ENCODE measurements around the gene DSN1. TPM values are rescaled to one million over a fixed set of nuclear protein-coding genes. Genes with fewer than 3 reads are reported as not detected.

DSN1 gene
- total RNA-seq, 1 donor from 2014 or later, result 7.5 TPM

GRCh38 chr20:36819659-36820058 lies 46.1 kb upstream of the DSN1 start:
- peak; percentile 8 for ATAC-seq
- TF ChIP-seq CTCF (IDR thresholded peaks at IDR 0.05), result no peak
- peaks cover 7% of the 10 kb centered on the region for H3K4me1 ChIP-seq

GRCh38 chr20:36818861-36819260 lies 45.3 kb upstream of the DSN1 start:
- Histone ChIP-seq H3K36me3 (peaks cover 46% of the 10 kb centered on the region), H3K4me3 (no peak overlapping the region), H3K9me3 (no peaks in the 10 kb centered on the region), H3K27ac (no peak overlapping the region), H3K27me3 (no peaks in the 10 kb centered on the region), H3K4me1 (peaks cover 7% of the 10 kb centered on the region)
- intact Hi-C loops (cut with DNase I), result no loop called here
- DNase-seq (no peak), ATAC-seq (no peak)
- no peak for TF ChIP-seq CTCF (IDR thresholded peaks at IDR 0.05)

More at GRCh38 chr20:36819659-36820058, 46.1 kb upstream of the DSN1 start:
- DNase-seq, result no peak
- no peak overlapping the region for H3K4me3 ChIP-seq
- no peak overlapping the region for H3K27ac ChIP-seq
- H3K36me3 ChIP-seq, result peaks cover 38% of the 10 kb centered on the region
- no peaks in the 10 kb centered on the region for H3K27me3 ChIP-seq
- intact Hi-C loops (cut with DNase I), result no loop called here
- H3K9me3 ChIP-seq, result no peaks in the 10 kb centered on the region

- intact Hi-C loops (cut with DNase I), result no loop called here
- Histone ChIP-seq H3K27ac (no peak overlapping the region), H3K4me3 (no peak overlapping the region), H3K36me3 (peaks cover 49% of the 10 kb centered on the region), H3K27me3 (no peaks in the 10 kb centered on the region), H3K9me3 (no peaks in the 10 kb centered on the region), H3K4me1 (peaks cover 7% of the 10 kb centered on the region)
- DNase-seq (no peak), ATAC-seq (no peak)
- TF ChIP-seq CTCF (IDR thresholded peaks at IDR 0.05), result no peak
Observed at GRCh38 chr20:36818185-36818584, 44.6 kb upstream of the DSN1 start.

GRCh38 chr20:36817496-36817895 lies 43.9 kb upstream of the DSN1 start:
- intact Hi-C loops (cut with DNase I), result no loop called here

GRCh38 chr20:36815454-36816091 lies 42.0 kb upstream of the DSN1 start:
- no peak for TF ChIP-seq CTCF (IDR thresholded peaks at IDR 0.05)
- ATAC-seq, result peak; percentile 24
- Histone ChIP-seq H3K4me3 (no peak overlapping the region), H3K4me1 (peaks cover 7% of the 10 kb centered on the region), H3K27ac (no peak overlapping the region), H3K9me3 (no peaks in the 10 kb centered on the region), H3K36me3 (peaks cover 61% of the 10 kb centered on the region), H3K27me3 (no peaks in the 10 kb centered on the region)
- DNase-seq, result no peak
- intact Hi-C loops (cut with DNase I), result no loop called here

More at GRCh38 chr20:36817496-36817895, 43.9 kb upstream of the DSN1 start:
- no peak overlapping the region for H3K27ac ChIP-seq
- no peaks in the 10 kb centered on the region for H3K9me3 ChIP-seq
- ATAC-seq (no peak), DNase-seq (no peak)
- H3K27me3 ChIP-seq, result no peaks in the 10 kb centered on the region
- peaks cover 7% of the 10 kb centered on the region for H3K4me1 ChIP-seq
- H3K36me3 ChIP-seq, result peaks cover 56% of the 10 kb centered on the region
- no peak overlapping the region for H3K4me3 ChIP-seq
- no peak for TF ChIP-seq CTCF (IDR thresholded peaks at IDR 0.05)
